ENCODE results near the gene VSIG10L2.
"Not testable (repeated sequence)": the region's sequence is repeated elsewhere in the genome, so short reads cannot be mapped to it uniquely, and the experiment has no call there.

The VSIG10L2 gene

DNA sequence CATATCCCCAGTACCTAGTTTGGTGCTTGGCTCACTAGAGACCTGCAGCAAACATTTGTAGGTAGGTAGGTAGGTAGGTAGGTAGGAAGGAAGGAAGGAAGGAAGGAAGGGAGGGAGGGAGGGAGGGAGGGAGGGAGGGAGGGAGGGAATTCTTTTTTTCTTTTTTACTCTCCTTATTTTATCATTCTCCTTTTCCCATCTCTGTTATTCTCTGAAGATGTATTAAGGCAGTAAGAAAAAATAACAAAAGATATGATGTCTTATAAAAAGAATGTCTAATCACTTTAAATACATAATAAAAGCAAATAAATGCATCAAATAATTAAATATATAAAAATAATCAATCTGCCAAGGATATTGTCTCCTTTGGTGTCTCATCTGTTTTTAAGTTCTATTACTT, 28.4 kb downstream of the VSIG10L2 start:
- DNase-seq = no peak

DNA sequence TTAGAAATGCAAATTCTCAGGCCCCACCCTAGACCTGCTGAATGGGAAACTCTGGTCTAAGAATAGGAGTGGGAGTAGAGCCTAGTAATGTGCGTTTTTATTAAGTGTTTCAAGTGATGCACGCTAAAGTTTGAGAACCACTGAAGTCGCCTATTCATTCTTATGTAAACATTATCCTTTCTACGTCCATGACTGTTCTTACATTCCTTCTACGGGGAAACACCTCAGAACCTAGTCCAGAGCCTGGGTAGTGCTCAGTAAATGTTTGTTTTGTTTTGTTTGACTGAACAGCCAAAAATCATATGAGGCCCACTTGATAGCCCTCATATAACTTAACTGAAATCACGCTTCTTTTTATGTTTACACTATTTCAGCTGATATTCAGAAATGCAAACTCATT, 29.8 kb downstream of the VSIG10L2 start:
- no peak for DNase-seq

DNA sequence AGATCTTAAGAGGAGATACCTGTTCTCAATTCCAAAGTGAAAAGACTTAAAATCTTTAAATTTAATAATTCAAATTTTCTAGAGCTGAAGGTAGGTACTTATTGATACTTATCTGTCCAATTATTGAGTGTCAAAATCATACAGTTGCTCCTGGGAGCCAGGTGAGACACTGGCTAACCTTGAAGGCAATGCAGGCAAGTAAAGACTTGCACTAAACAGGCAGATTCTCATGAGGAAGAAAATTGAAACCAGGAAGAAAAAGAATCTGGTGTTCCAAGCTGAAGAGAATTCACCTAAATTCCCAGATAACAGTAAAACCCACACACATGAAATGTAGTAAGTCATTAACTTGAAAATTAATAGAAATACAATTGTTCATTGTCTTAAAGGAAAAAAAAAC, 30.3 kb downstream of the VSIG10L2 start:
- no peak for DNase-seq

- no peak for DNase-seq
Measured at GRCh38 chr11:125977333-125977732, 31.5 kb downstream of the VSIG10L2 start.

DNA sequence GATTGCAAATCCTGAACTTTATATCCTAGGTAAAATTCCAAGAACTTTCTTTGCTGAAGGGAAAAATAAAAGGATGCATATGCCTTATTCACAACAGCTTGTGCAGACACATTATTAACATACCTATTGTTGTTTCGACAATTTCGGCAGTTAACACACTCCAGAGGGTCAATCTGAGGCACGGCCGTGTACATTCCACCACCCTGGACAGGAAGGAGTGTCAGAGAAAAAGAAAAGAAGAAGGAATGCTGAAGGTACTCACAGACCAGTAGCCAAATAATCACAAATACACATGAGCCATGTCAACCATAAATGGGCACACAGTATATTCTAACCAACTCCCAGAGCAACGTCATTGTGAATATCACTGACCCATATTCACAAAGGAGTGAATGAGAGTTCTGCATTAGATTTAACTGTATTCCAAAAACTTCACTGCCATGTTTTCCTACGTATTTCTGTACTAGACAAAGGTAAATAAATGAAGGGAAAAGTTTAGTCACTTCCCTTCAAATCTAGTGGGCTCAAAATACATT, 32.4 kb downstream of the VSIG10L2 start:
- no peak for DNase-seq

DNA sequence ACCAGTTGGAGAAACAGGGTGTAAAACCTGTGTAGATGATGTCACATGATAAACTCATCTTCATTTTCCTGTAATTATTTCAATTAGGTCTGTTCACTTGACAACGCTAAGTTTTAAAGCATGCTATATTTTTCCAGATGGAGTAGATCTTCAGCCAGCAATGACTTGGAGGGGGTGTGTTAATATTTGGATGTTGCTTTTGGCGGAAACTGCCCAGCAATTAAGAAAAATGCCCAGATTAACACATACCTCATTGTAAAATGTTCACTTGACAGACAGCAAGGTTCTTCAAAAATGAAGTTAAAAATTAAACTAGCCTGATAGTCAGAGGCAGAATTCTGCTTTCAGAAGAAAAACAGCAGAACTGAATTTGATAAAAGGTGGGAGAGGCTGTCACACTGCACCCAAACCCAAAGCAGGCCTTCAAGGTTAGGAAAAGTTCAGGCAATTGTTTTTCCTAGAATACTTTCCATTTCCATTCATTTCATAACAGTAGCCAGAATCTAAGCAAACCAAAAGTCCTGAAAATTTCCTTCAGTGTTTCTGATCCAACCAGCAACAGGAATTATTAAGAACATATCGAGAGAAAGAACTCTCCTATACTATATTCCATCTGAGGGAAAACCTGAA, 33.0 kb downstream of the VSIG10L2 start:
- DNase-seq = no peak

DNA sequence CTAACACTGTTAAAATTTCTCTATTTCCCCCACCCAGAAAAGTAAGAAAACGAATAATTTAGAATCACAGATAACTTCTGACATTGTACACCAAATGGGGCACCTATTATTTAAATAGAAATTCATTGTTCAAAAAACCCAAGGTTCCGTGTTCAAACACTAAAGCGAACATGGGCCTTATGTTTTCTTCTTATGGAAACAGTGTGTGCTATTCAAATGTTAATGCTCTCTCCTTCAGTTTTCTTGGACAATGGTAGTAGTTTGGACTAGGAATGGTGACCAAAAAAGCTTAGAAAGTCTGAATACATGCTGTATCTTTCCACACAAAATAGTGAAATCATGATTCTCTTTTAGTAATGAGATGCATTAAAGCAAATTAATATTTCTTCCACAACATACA, 33.7 kb downstream of the VSIG10L2 start:
- DNase-seq = no peak

GRCh38 chr11:125980436-125980835, 34.6 kb downstream of the VSIG10L2 start:
- no peak for DNase-seq

- DNase-seq = no peak
Measured at GRCh38 chr11:125982348-125982730, 36.5 kb downstream of the VSIG10L2 start.

- DNase-seq = not testable (repeated sequence)
Measured at GRCh38 chr11:125985956-125986355, 40.1 kb downstream of the VSIG10L2 start.

- no peak for DNase-seq
Measured at GRCh38 chr11:125987066-125987641, 41.3 kb downstream of the VSIG10L2 start.

- peak; percentile 29 for DNase-seq
Measured at GRCh38 chr11:125990244-125990643, 44.4 kb downstream of the VSIG10L2 start.

- no peak for DNase-seq
Measured at GRCh38 chr11:125992893-125993292, 47.0 kb downstream of the VSIG10L2 start.

DNA sequence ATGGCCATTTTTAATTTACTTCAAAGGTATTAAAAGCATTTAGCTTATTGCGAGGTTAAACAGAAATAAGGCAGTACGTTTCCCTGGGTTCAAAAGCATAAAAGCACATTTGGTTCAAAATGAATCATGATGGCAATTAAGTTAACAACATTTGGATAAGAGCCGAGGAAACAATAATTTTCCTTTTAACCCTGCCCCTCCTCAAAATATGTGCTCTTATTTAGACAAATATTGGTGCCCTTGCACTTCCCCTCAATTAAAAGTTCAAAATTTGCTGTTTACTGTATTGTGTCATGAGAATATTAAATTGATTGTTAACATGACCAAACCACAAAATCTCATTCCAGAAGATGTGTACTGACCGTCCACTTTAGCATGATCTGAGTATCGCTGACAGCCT, 48.7 kb downstream of the VSIG10L2 start:
- DNase-seq = no peak

- DNase-seq = no peak
Measured at GRCh38 chr11:125995313-125995712, 49.5 kb downstream of the VSIG10L2 start.

DNA sequence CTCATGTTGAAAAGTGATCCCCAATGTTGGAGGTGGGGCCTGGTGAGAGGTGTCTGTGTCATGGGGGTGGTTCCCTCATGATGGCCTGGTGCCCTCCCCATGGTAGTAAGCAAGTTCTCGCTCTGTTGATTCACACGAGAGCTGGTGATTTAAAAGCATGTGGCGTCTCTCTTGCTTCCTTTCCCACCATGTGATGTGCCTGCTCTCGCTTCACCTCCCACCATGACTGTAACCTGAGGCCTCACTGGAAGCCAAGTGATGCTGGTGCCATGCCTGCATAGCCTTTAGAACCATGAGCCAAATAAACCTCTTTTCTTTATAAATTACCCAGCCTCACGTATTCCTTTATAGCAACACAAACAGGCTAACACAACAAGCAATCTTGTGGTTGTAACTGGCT, 52.4 kb downstream of the VSIG10L2 start:
- no peak for DNase-seq

DNA sequence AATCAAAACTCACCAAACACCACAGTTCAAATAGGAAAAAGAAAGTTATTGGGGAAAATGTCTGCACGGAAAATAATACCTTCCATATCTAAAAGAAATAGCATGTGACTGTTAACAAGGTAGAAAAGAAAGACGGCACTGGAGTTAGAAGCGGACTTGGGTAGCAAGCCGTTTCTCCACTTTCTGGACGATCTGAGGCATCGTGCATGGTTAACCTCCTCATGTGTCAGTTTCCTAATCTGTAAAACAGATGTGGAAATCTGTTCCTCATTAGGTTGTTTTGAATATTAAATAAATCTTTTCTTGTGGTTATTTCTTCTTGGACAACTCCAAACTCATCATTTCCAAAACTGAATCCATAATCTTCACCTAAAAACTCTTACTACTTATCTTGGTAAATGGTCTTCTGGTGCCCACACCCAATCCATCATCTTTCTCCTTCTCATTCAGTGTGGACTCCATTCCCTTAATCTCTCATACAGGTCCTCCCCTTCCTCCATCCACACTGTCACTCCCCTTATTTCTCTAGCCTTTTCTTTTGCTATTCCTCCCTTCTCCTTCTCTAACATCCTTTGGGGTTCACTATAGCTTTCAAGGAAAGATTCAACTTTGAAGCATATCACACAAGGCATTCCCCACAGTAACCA, 53.5 kb downstream of the VSIG10L2 start:
- DNase-seq = no peak

DNA sequence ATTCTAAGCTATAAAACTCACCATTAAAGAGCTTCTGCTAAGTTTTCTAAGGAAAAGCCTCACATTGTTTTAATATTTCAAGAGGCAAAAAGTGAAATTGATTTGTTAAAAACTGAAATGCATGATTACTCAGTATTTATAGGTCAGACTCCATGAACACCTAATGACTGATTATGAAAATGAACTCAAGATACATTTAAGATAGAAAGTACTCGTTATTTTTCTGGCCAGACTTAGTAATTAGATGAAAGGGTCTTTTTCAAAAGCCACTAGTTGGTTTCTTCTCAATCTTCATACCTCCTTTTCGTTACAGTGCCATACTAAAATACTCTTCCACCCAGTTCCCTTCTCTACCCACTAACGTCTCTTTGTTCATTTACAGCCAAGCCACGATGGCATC, 56.3 kb downstream of the VSIG10L2 start:
- DNase-seq = no peak

Data from NCI-H2029 treated with DMSO at 0.1 percent for 48 hours (cell line).